Lower leg skin (tissue), 3 donors: ENCODE measurements around the gene NKIRAS1.

Experiments used
- CTCF ChIP-seq, 3 donors: fragments of 450-650 bp; IDR thresholded peaks; one replicate each; pipeline ENCODE4 v1.5.1; 2016; ENCODE audit warnings: antibody characterized with exemption in 3 of 3, mild to moderate bottlenecking in 3 of 3, moderate library complexity in 2 of 3
- POLR2A ChIP-seq, 2 donors: fragments of 450-650 bp; IDR thresholded peaks; one replicate each; pipeline ENCODE4 v1.6.1; 2016 to 2017; ENCODE audit warnings: antibody characterized with exemption in 2 of 2, mild to moderate bottlenecking in 1 of 2, moderate library complexity in 1 of 2

DNA sequence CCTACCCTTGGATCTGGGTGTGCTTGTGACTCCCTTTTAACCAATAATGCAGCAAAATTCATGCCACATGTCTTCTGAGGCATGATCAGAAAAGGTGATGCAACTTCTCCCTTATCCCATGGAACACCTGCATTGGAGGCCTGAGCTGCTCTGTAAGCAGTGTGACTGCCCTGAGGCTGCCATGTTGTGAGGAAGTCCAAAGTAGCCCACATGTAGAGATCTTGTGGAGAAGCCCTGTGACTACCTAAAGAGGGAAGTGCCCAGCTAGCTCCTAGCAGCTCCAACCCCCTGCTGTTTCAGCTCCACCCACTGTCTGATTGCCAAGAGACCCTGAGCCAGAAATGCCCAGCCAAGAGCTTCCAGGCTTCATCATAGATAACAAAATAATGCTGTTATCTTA, 21.9 kb upstream of the NKIRAS1 start:
- TF ChIP-seq POLR2A (IDR thresholded peaks at IDR 0.05): no peak
- no peak for TF ChIP-seq CTCF (IDR thresholded peaks at IDR 0.05)
